Vagina (tissue), 2 donors: ENCODE measurements around the gene RIOK3.

Experiments used
- CTCF ChIP-seq, 3 experiments: fragments of 450-650 bp in 2 of 3; fragments of 200-600 bp in 1 of 3; sonication (generic) in 1 of 3; IDR thresholded peaks; one replicate each; pipeline ENCODE4 v1.5.1; 2017 to 2019; ENCODE audit warnings: antibody characterized with exemption in 3 of 3, mild to moderate bottlenecking in 2 of 3, moderate library complexity in 2 of 3
- POLR2A ChIP-seq, 2 donors: fragments of 450-650 bp; IDR thresholded peaks; one replicate each; pipeline ENCODE4 v1.6.1; 2017; ENCODE audit warnings: antibody characterized with exemption in 2 of 2, mild to moderate bottlenecking in 2 of 2, moderate library complexity in 2 of 2

DNA sequence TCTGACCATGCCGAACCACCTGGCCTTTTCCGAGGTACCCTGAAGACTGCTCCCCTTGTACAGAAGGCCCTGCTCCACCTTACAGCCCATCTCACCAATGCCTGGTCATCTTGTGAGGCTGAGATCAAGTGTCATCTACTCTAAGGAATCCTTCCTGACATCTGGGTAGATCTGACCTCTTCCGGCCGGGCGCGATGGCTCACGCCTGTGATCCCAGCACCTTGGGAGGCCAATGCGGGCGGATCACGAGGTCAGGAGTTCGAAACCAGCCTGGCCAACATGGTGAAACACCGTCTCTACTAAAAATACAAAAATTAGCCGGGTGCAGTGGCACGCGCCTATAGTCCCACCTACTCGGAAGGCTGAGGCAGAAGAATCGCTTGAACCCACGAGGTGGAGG is 2.1 kb upstream of the RIOK3 start:
- no peak for TF ChIP-seq CTCF (IDR thresholded peaks at IDR 0.05)
- TF ChIP-seq POLR2A (IDR thresholded peaks at IDR 0.05), result no peak
